PC-3 (cell line): ENCODE measurements around the gene C12orf60. TPM values are rescaled to one million over a fixed set of nuclear protein-coding genes. Genes with fewer than 3 reads are reported as not detected.
A peak's percentile ranks its signal among the peaks of the same experiment; 100 is the strongest.

Experiments used
- ATAC-seq: fragments of 200-7000 bp; cut with Tn5 transposase; 2 replicates; pipeline ENCODE4 v1.9.1; 2020; ENCODE audit warnings: mild to moderate bottlenecking, moderate library complexity
- BruUV-seq: library from RNA; stranded (reverse); fragments of 400-500 nt; replicated peaks from 2 replicates; lab custom pipeline; 2021; lab: Mats Ljungman, UMichigan
- CTCF ChIA-PET: fragments of 300-600 bp; sonication (Branson Sonifier 250); formaldehyde crosslinking; loops from one replicate; lab custom pipeline; 2022; ENCODE audit warnings: antibody characterized with exemption; lab: Charles Lee
- POLR2A ChIA-PET: fragments of 300-600 bp; sonication (Branson Sonifier 250); formaldehyde crosslinking; loops from one replicate; lab custom pipeline; 2022; ENCODE audit warnings: antibody characterized with exemption; ENCODE audit not compliant: unreplicated experiment; lab: Charles Lee
- DNase-seq: peaks from one replicate; pipeline ENCODE4 v3.0.0-alpha.2; 2015
- H2AFZ ChIP-seq: fragments of 300-600 bp; sonication (generic); 2 replicates; pipeline ENCODE4 v1.6.0; 2016; ENCODE audit warnings: antibody characterized with exemption, low read length
- H3F3A ChIP-seq: fragments of 300-600 bp; sonication (generic); one replicate; pipeline ENCODE4 v1.6.0; 2017; ENCODE audit warnings: antibody characterized with exemption, low read length, control low read depth, mild to moderate bottlenecking; ENCODE audit not compliant: unreplicated experiment
- H3K27ac ChIP-seq: fragments of 300-600 bp; sonication (generic); 2 replicates; pipeline ENCODE4 v1.5.1; 2016; ENCODE audit warnings: mild to moderate bottlenecking, low read length
- H3K27me3 ChIP-seq: fragments of 300-600 bp; sonication (generic); 2 replicates; pipeline ENCODE4 v1.6.1; 2016; ENCODE audit warnings: low read length, mixed read lengths
- H3K36me3 ChIP-seq: fragments of 300-600 bp; sonication (generic); 2 replicates; pipeline ENCODE4 v1.6.1; 2016; ENCODE audit warnings: low read depth, mixed run types, low read length, mixed read lengths
- H3K4me1 ChIP-seq: fragments of 300-600 bp; sonication (generic); 2 replicates; pipeline ENCODE4 v1.5.1; 2016; ENCODE audit warnings: low read length; ENCODE audit not compliant: insufficient read depth
- H3K4me2 ChIP-seq: fragments of 300-600 bp; sonication (generic); 2 replicates; pipeline ENCODE4 v1.6.0; 2016; ENCODE audit warnings: low read length
- H3K4me3 ChIP-seq: fragments of 300-600 bp; sonication (generic); 2 replicates; pipeline ENCODE4 v1.5.1; 2016; ENCODE audit warnings: mild to moderate bottlenecking, low read length, mixed read lengths
- H3K79me2 ChIP-seq: fragments of 300-600 bp; sonication (generic); 2 replicates; pipeline ENCODE4 v1.6.1; 2017; ENCODE audit warnings: low read length, mixed read lengths
- H3K9ac ChIP-seq: fragments of 300-600 bp; sonication (generic); 2 replicates; pipeline ENCODE4 v1.6.0; 2016; ENCODE audit warnings: mild to moderate bottlenecking, low read length
- H3K9me2 ChIP-seq: fragments of 300-600 bp; sonication (generic); replicated peaks from 2 replicates; pipeline ENCODE4 v1.6.1; 2016; ENCODE audit warnings: mixed run types, low read length, mixed read lengths
- H3K9me3 ChIP-seq: fragments of 300-600 bp; sonication (generic); 2 replicates; pipeline ENCODE4 v1.6.1; 2016; ENCODE audit warnings: low read length, mixed read lengths
- H4K20me1 ChIP-seq: fragments of 300-600 bp; sonication (generic); 2 replicates; pipeline ENCODE4 v1.6.1; 2016; ENCODE audit warnings: low read length, mixed read lengths
- CTCF ChIP-seq: fragments of 300-600 bp; sonication (generic); conservative IDR thresholded peaks from 2 replicates; pipeline ENCODE4 v1.5.1; 2017; ENCODE audit warnings: antibody characterized with exemption, low read depth, mild to moderate bottlenecking, low read length
- EZH2 ChIP-seq: fragments of 300-600 bp; sonication (generic); IDR thresholded peaks from one replicate; pipeline ENCODE4 v1.6.1; 2017; ENCODE audit warnings: antibody characterized with exemption, mild to moderate bottlenecking, low read length; ENCODE audit not compliant: unreplicated experiment
- EZH2phosphoT487 ChIP-seq: fragments of 300-600 bp; sonication (generic); IDR thresholded peaks from 2 replicates; pipeline ENCODE4 v1.6.1; 2018; ENCODE audit warnings: mild to moderate bottlenecking, antibody characterized with exemption, low read length, borderline replicate concordance
- intact Hi-C: fragments of 100-400 bp; cut with micrococcal nuclease; formaldehyde crosslinking; loops from 2 replicates; pipeline ENCODE4 v1.9.0; 2023
- total RNA-seq: library from RNA; depleted of rRNA; stranded (reverse); fragments of >200 nt; gene quantifications from 2 replicates; pipeline ENCODE4 v1.2.3, GENCODE V29; 2014

The C12orf60 gene
- total RNA-seq, 1 experiment from 2014 or later = 0.47 TPM

GRCh38 chr12:14860490-14860889, 57.0 kb downstream of the C12orf60 start:
- ATAC-seq (no peak), DNase-seq (no peak)
- Histone ChIP-seq H3F3A (no peaks in the 10 kb centered on the region), H3K4me3 (no peak overlapping the region), H3K9me2 (no peaks in the 10 kb centered on the region), H3K27me3 (no peaks in the 10 kb centered on the region), H3K36me3 (no peaks in the 10 kb centered on the region), H2AFZ (no peak overlapping the region), H3K9me3 (no peaks in the 10 kb centered on the region), H3K4me2 (no peak overlapping the region), H3K4me1 (no peaks in the 10 kb centered on the region), H3K9ac (no peak overlapping the region), H3K27ac (no peak overlapping the region), H3K79me2 (no peaks in the 10 kb centered on the region), H4K20me1 (no peaks in the 10 kb centered on the region)
- POLR2A ChIA-PET = interaction anchor here (0.7 kb wide), 1 partner anchor 126 kb away, joined by 5 read pairs; no protein-coding TSS in a partner anchor
- TF ChIP-seq CTCF (no peak), EZH2phosphoT487 (no peak), EZH2 (no peak)
- intact Hi-C loops = no loop called here
- CTCF ChIA-PET = no interaction called here
- no TSS peak for BruUV-seq

GRCh38 chr12:14868916-14869506, 65.5 kb downstream of the C12orf60 start:
- Histone ChIP-seq H3K27me3 (no peaks in the 10 kb centered on the region), H3K4me3 (no peak overlapping the region), H3K36me3 (no peaks in the 10 kb centered on the region), H3F3A (no peaks in the 10 kb centered on the region), H3K9ac (no peak overlapping the region), H3K27ac (peak overlapping the region; percentile 17; the same call in 1 of the 2 replicates), H3K4me2 (0 out of 2 replicates have a peak overlapping the region, but pooled peaks have one; percentile 22), H3K9me2 (no peaks in the 10 kb centered on the region), H4K20me1 (no peaks in the 10 kb centered on the region), H3K9me3 (no peaks in the 10 kb centered on the region), H3K4me1 (peaks cover 11% of the 10 kb centered on the region; the same call in 1 of the 2 replicates), H2AFZ (peak overlapping the region; percentile 58), H3K79me2 (no peaks in the 10 kb centered on the region)
- TF ChIP-seq EZH2phosphoT487 (no peak), EZH2 (no peak), CTCF (no peak)
- intact Hi-C loops = no loop called here
- ATAC-seq (peak; percentile 50), DNase-seq (peak; percentile 68)
- ChIA-PET POLR2A (no interaction called here), CTCF (no interaction called here)
- no TSS peak for BruUV-seq

DNA sequence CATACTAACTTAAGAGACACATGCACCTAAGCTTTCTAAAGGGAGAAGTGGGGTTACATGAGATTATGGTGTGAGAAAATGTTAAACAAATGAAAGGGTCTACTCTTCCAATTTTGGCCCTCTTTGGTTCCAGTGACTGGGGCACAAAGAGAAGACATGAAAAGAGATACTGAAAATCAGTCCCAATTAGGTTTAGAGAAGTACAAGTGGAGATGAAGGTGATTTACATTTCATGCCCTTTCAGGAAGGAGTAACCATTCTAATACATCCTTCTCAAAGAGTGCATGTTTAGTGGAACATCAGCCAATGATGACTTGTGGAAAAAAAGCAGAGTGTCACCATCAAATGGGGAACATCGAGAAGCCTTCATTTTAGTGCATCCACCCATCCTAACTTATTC, 67.8 kb downstream of the C12orf60 start:
- CTCF ChIA-PET = no interaction called here
- TF ChIP-seq EZH2phosphoT487 (no peak), CTCF (no peak), EZH2 (no peak)
- DNase-seq = no peak
- Histone ChIP-seq H3K4me1 (peaks cover 11% of the 10 kb centered on the region; the same call in 1 of the 2 replicates), H3K27me3 (no peaks in the 10 kb centered on the region), H2AFZ (no peak overlapping the region), H3K36me3 (no peaks in the 10 kb centered on the region), H3F3A (no peaks in the 10 kb centered on the region), H3K9ac (no peak overlapping the region), H3K9me3 (no peaks in the 10 kb centered on the region), H3K4me2 (no peak overlapping the region), H3K9me2 (no peaks in the 10 kb centered on the region), H4K20me1 (no peaks in the 10 kb centered on the region), H3K79me2 (no peaks in the 10 kb centered on the region), H3K27ac (no peak overlapping the region), H3K4me3 (no peak overlapping the region)
- POLR2A ChIA-PET = no interaction called here
- intact Hi-C loops = no loop called here
- ATAC-seq = no peak
- no TSS peak for BruUV-seq
